GM12878 (cell line): Measurements from ENCODE around the gene PRSS27. TPM values are rescaled to one million over a fixed set of nuclear protein-coding genes. Genes with fewer than 3 reads are reported as not detected.

Source experiments
- ASH2L ChIP-seq: fragments of 300-600, 200-600 bp; sonication (generic); IDR thresholded peaks from 2 replicates; pipeline ENCODE4 v1.6.1; 2017; ENCODE audit warnings: low read depth, mild to moderate bottlenecking, borderline replicate concordance
- CEBPZ ChIP-seq: fragments of 150-350 bp; IDR thresholded peaks from 2 replicates; pipeline ENCODE4 v1.6.1; 2016; ENCODE audit warnings: low read depth, low read length
- DPF2 ChIP-seq: fragments of 450-650 bp; IDR thresholded peaks from 2 replicates; pipeline ENCODE4 v1.6.1; 2017; ENCODE audit warnings: mild to moderate bottlenecking
- ELK1 ChIP-seq: IDR thresholded peaks from 2 replicates; pipeline ENCODE4 v1.6.1; 2012; ENCODE audit warnings: low read depth, low read length, improper control_type of control experiment
- FOXK2 ChIP-seq: fragments of 450-650 bp; IDR thresholded peaks from 2 replicates; pipeline ENCODE4 v1.6.1; 2017; ENCODE audit warnings: mild to moderate bottlenecking, moderate library complexity
- HDAC6 ChIP-seq: fragments of 200-600 bp; sonication (generic); IDR thresholded peaks from one replicate; pipeline ENCODE4 v1.8.0; 2017; ENCODE audit warnings: antibody characterized with exemption; ENCODE audit not compliant: unreplicated experiment
- IRF4 ChIP-seq: IDR thresholded peaks from 2 replicates; pipeline ENCODE4 v1.6.1; 2011; ENCODE audit warnings: low read depth, low read length
- JUNB ChIP-seq: IDR thresholded peaks from 2 replicates; pipeline ENCODE4 v1.6.1; 2016; ENCODE audit warnings: antibody characterized with exemption, mild to moderate bottlenecking
- KAT2A ChIP-seq: conservative IDR thresholded peaks from 2 replicates; pipeline ENCODE4 v1.6.1; 2011; ENCODE audit warnings: low read depth, low read length; ENCODE audit not compliant: control insufficient read depth
- LARP7 ChIP-seq: fragments of 450-650 bp; IDR thresholded peaks from 2 replicates; pipeline ENCODE4 v1.6.1; 2017; ENCODE audit warnings: mild to moderate bottlenecking
- MXI1 ChIP-seq: fragments of 150-350 bp; IDR thresholded peaks from 2 replicates; pipeline ENCODE4 v1.6.1; 2011; ENCODE audit warnings: low read depth, mild to moderate bottlenecking, inconsistent platforms, low read length, improper control_type of control experiment
- MYC ChIP-seq: IDR thresholded peaks from 2 replicates; pipeline ENCODE4 v1.6.1; 2011; ENCODE audit warnings: mild to moderate bottlenecking, low read length, moderate library complexity, inconsistent platforms; ENCODE audit not compliant: insufficient read depth, insufficient replicate concordance, insufficient read length, severe bottlenecking
- NFYA ChIP-seq: IDR thresholded peaks from 2 replicates; pipeline ENCODE4 v1.6.1; 2011; ENCODE audit warnings: low read depth, mild to moderate bottlenecking, low read length, improper control_type of control experiment, borderline replicate concordance
- NR2F1 ChIP-seq: fragments of 450-650 bp; conservative IDR thresholded peaks from 2 replicates; pipeline ENCODE4 v1.6.1; 2017; ENCODE audit warnings: mild to moderate bottlenecking
- POLR2A ChIP-seq: IDR thresholded peaks from 2 replicates; pipeline ENCODE4 v1.6.1; 2011; ENCODE audit warnings: low read depth, mild to moderate bottlenecking, low read length
- POLR2AphosphoS5 ChIP-seq: IDR thresholded peaks from 2 replicates; pipeline ENCODE4 v1.6.1; 2011; ENCODE audit warnings: mild to moderate bottlenecking, low read length, inconsistent platforms
- RBBP5 ChIP-seq: fragments of 200-600 bp; sonication (generic); conservative IDR thresholded peaks from 2 replicates; pipeline ENCODE4 v1.6.1; 2016
- SP1 ChIP-seq: IDR thresholded peaks from one replicate; pipeline ENCODE4 v1.6.1; 2011; ENCODE audit warnings: low read depth, low read length
- SRF ChIP-seq, 2 experiments: IDR thresholded peaks; 2 replicates each; pipeline ENCODE4 v1.6.1; 2011; ENCODE audit warnings: low read depth in 2 of 2, low read length in 2 of 2, mild to moderate bottlenecking in 1 of 2, moderate library complexity in 1 of 2
- TBL1XR1 ChIP-seq: IDR thresholded peaks from 2 replicates; pipeline ENCODE4 v1.6.1; 2012; ENCODE audit warnings: low read depth, low read length, improper control_type of control experiment
- TCF12 ChIP-seq: IDR thresholded peaks from 2 replicates; pipeline ENCODE4 v1.6.1; 2011; ENCODE audit warnings: low read depth, mild to moderate bottlenecking, low read length
- USF1 ChIP-seq: IDR thresholded peaks from 2 replicates; pipeline ENCODE4 v1.6.1; 2011; ENCODE audit warnings: borderline replicate concordance, low read depth, mild to moderate bottlenecking, moderate library complexity, mixed read lengths, low read length; ENCODE audit not compliant: insufficient read depth; ENCODE audit errors: extremely low read length
- polyA plus RNA-seq, 11 experiments: library from polyadenylated mRNA; depleted of rRNA in 4 of 11; unstranded in 6 of 11; stranded (reverse) in 5 of 11; fragments of >200 nt; fragmentation: Nextera tagmentation in 4 of 11; fragmentation: Illumina TruSeq in 1 of 11; extraction: Ambion mirVana in 4 of 11; extraction: Trizol in 1 of 11; gene quantifications; 1 replicate in 1 of 11; 2 replicates in 10 of 11; pipeline versions ENCODE4 v1.2.1 to v1.2.3, GENCODE V29; 2011 to 2016; ENCODE audit warnings: inconsistent platforms in 2 of 11, missing spikeins in 2 of 11, low read depth in 1 of 11
- total RNA-seq, 4 experiments: library from RNA; depleted of rRNA in 3 of 4; stranded (reverse); fragments of >200 nt in 3 of 4; fragmentation: Illumina TruSeq in 1 of 4; extraction: Trizol in 1 of 4; gene quantifications; 2 replicates each; pipeline versions ENCODE4 v1.2.1 to v1.2.3, GENCODE V29; 2013 to 2021

The PRSS27 gene
- total and polyA plus RNA-seq, 10 of the 15 experiments (the other 5 are each of a cell fraction or from before 2014, with no cell fraction given) = 0.18 to 1.8 (median 0.51) TPM; not detected in 2

GRCh38 chr16:2673066-2673999, 46.7 kb downstream of the PRSS27 start (continued):
- no peak for TF ChIP-seq CEBPZ
- no peak for TF ChIP-seq SRF (IDR thresholded peaks at IDR 0.05; ENCODE audit: low read depth in 2 of 2, low read length in 2 of 2)
- TF ChIP-seq DPF2 = 0 out of 2 replicates have a peak, but pooled peaks have one; percentile 21
- no peak for TF ChIP-seq MYC
- TF ChIP-seq TCF12 = no peak
- no peak for TF ChIP-seq SP1
- TF ChIP-seq USF1 = no peak
- TF ChIP-seq IRF4 = no peak
- peak; percentile 78 for TF ChIP-seq LARP7
- TF ChIP-seq HDAC6 = no peak
- TF ChIP-seq TBL1XR1 = no peak
- no peak for TF ChIP-seq KAT2A
- TF ChIP-seq JUNB = no peak
- no peak for TF ChIP-seq NFYA
- no peak for TF ChIP-seq MXI1
- no peak for TF ChIP-seq ELK1
- peak; percentile 47; the same call in 1 of the 2 replicates for TF ChIP-seq POLR2AphosphoS5
- no peak for TF ChIP-seq ASH2L
- no peak for TF ChIP-seq FOXK2
- TF ChIP-seq NR2F1 = 0 out of 2 replicates have a peak, but pooled peaks have one; percentile 27
- TF ChIP-seq POLR2A = peak; percentile 82
- TF ChIP-seq RBBP5 = no peak
